Measurements from ENCODE around the gene PPP2R2D.

DNA sequence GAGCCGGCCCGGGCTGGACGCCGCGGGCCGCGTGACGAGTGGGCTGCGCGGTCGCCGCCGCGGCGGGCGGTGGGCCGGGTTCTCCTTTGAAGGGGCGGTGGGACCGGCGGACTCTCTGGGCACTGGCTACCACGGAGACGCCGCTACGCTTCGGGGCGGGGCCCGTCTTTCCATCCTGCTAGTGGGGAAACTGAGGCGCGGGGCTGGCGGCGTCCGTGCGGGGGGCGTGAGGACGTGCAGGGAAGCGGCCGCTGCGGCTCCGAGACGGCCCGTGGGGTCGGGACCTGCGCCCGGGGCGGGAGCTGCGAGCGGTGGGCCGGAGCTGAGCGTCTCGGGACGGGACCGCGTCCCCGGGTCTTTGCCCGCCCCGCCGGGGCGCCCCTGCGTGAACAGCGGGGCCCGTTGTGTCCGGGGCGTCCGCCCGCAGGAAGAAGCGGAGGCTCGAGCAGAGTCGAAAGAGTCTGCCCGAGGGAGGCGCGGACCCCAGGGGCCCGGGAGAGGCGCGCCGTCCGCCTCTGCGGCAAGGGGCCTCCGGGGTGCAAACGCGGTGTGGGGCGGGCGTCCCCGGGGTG, 81.5 kb downstream of the PPP2R2D start:
- TF ChIP-seq SNAI2 (CRISPR knock-in tag; IDR thresholded peaks at IDR 0.05), result no peak
- TF ChIP-seq ZC3H10 (CRISPR knock-in tag; IDR thresholded peaks at IDR 0.05), result no peak
- TF ChIP-seq, protein P1, sequence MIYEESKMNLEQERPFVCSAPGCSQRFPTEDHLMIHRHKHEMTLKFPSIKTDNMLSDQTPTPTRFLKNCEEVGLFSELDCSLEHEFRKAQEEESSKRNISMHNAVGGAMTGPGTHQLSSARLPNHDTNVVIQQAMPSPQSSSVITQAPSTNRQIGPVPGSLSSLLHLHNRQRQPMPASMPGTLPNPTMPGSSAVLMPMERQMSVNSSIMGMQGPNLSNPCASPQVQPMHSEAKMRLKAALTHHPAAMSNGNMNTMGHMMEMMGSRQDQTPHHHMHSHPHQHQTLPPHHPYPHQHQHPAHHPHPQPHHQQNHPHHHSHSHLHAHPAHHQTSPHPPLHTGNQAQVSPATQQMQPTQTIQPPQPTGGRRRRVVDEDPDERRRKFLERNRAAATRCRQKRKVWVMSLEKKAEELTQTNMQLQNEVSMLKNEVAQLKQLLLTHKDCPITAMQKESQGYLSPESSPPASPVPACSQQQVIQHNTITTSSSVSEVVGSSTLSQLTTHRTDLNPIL (CRISPR knock-in tag; IDR thresholded peaks at IDR 0.05; ENCODE audit: low read depth), result no peak

Data from SK-N-SH treated with all-trans-retinoic acid at 6 μM for 48 hours (cell line).